HCT116 (cell line): ENCODE measurements around the gene TMEM53. TPM values are rescaled to one million over a fixed set of nuclear protein-coding genes. Genes with fewer than 3 reads are reported as not detected.

Source experiments
- ATAC-seq: fragments of 200-7000 bp; cut with Tn5 transposase; 2 replicates; pipeline ENCODE4 v1.9.1; 2020; ENCODE audit warnings: mild to moderate bottlenecking, moderate library complexity
- BruUV-seq: library from RNA; stranded (reverse); fragments of 400-500 nt; replicated peaks from 2 replicates; lab custom pipeline; 2021; lab: Mats Ljungman, UMichigan
- CTCF ChIA-PET: fragments of 300-600 bp; sonication (Branson Sonifier 250); formaldehyde crosslinking; loops from one replicate; lab custom pipeline; 2021; ENCODE audit warnings: antibody characterized with exemption; lab: Charles Lee
- POLR2A ChIA-PET: fragments of 300-600, 350-600 bp; sonication (Branson Sonifier 250); formaldehyde crosslinking; loops from one replicate; lab custom pipeline; 2021; ENCODE audit warnings: antibody characterized with exemption; lab: Charles Lee
- RAD21 ChIA-PET, 2 experiments: fragments of 300-600 bp; sonication (Branson Sonifier 250); formaldehyde crosslinking; loops; one replicate each; lab custom pipeline; 2023; ENCODE audit warnings: low total read pairs in 2 of 2; ENCODE audit not compliant: uncharacterized antibody in 2 of 2, unreplicated experiment in 2 of 2, low non-redundant PET in 1 of 2; lab: Charles Lee
- DNase-seq: peaks from one replicate; pipeline ENCODE4 v3.0.0-alpha.2; 2010; ENCODE audit warnings: low read depth, low spot score
- H2AFZ ChIP-seq: fragments of 200-600 bp; shearing (Covaris generic), sonication (generic); 2 replicates; pipeline ENCODE4 v1.6.1; 2017; ENCODE audit warnings: low read depth, mixed run types, mixed read lengths, antibody characterized with exemption, low read length; ENCODE audit not compliant: poor library complexity, severe bottlenecking
- H3K27ac ChIP-seq: 2 replicates; pipeline ENCODE4 v1.5.1; 2012; ENCODE audit warnings: low read depth, low read length
- H3K27me3 ChIP-seq: fragments of 200-600 bp; sonication (generic); 2 replicates; pipeline ENCODE4 v1.6.1; 2016; ENCODE audit warnings: mixed run types, low read length, mixed read lengths; ENCODE audit not compliant: insufficient read depth
- H3K36me3 ChIP-seq, 2 experiments: fragments of 200-500 bp in 1 of 2; fragments of 200-600 bp in 1 of 2; sonication (Bioruptor generic) in 1 of 2; sonication (generic) in 1 of 2; 2 replicates each; pipeline versions ENCODE4 v1.5.1 to v1.6.1; 2014 to 2016; ENCODE audit warnings: low read length in 2 of 2, inconsistent platforms in 1 of 2, mixed read lengths in 1 of 2, mixed run types in 1 of 2; ENCODE audit not compliant: insufficient read depth in 2 of 2, control insufficient read depth in 1 of 2
- H3K4me1 ChIP-seq, 2 experiments: fragments of 200-600 bp in 1 of 2; sonication (generic) in 1 of 2; 2 replicates each; pipeline versions ENCODE4 v1.5.1 to v1.6.1; 2012 to 2017; ENCODE audit warnings: low read length in 2 of 2, inconsistent platforms in 1 of 2, mild to moderate bottlenecking in 1 of 2, mixed read lengths in 1 of 2, mixed run types in 1 of 2, moderate library complexity in 1 of 2; ENCODE audit not compliant: insufficient read depth in 2 of 2, control insufficient read depth in 1 of 2
- H3K4me2 ChIP-seq: fragments of 200-600 bp; sonication (generic); 2 replicates; pipeline ENCODE4 v1.6.1; 2017; ENCODE audit warnings: mixed run types, low read length, mixed read lengths
- H3K4me3 ChIP-seq, 2 experiments: fragments of 200-600 bp in 1 of 2; sonication (generic) in 1 of 2; replicated peaks in 1 of 2; 2 replicates each; pipeline ENCODE4 v1.5.1; 2011 to 2016; ENCODE audit warnings: low read length in 2 of 2, control low read depth in 1 of 2, low read depth in 1 of 2, mild to moderate bottlenecking in 1 of 2, mixed read lengths in 1 of 2, mixed run types in 1 of 2
- H3K79me2 ChIP-seq: fragments of 200-600 bp; sonication (generic); 2 replicates; pipeline ENCODE4 v1.6.1; 2017; ENCODE audit warnings: mild to moderate bottlenecking, mixed run types, low read length, moderate library complexity, mixed read lengths; ENCODE audit not compliant: insufficient read depth
- H3K9ac ChIP-seq: fragments of 200-600 bp; sonication (generic); 2 replicates; pipeline ENCODE4 v1.6.1; 2016; ENCODE audit warnings: low read length, mixed read lengths
- H3K9me2 ChIP-seq: fragments of 200-600 bp; sonication (generic), shearing (Covaris generic); 2 replicates; pipeline ENCODE4 v1.6.1; 2017; ENCODE audit warnings: mixed run types, mild to moderate bottlenecking, moderate library complexity; ENCODE audit not compliant: insufficient read depth
- H3K9me3 ChIP-seq, 2 experiments: fragments of 200-500 bp in 1 of 2; fragments of 200-600 bp in 1 of 2; sonication (Bioruptor generic) in 1 of 2; sonication (generic) in 1 of 2; 2 replicates each; pipeline ENCODE4 v1.6.1; 2014 to 2017; ENCODE audit warnings: low read length in 2 of 2, mixed read lengths in 2 of 2, inconsistent platforms in 1 of 2, low read depth in 1 of 2, mild to moderate bottlenecking in 1 of 2, mixed run types in 1 of 2, moderate library complexity in 1 of 2; ENCODE audit not compliant: control insufficient read depth in 1 of 2, insufficient read depth in 1 of 2
- H4K20me1 ChIP-seq: fragments of 200-600 bp; sonication (generic), shearing (Covaris generic); 2 replicates; pipeline ENCODE4 v1.6.1; 2017; ENCODE audit warnings: mixed run types, mild to moderate bottlenecking, moderate library complexity; ENCODE audit not compliant: insufficient read depth
- ATF3 ChIP-seq: IDR thresholded peaks from 2 replicates; pipeline ENCODE4 v1.6.1; 2012
- ELF1 ChIP-seq: IDR thresholded peaks from 2 replicates; pipeline ENCODE4 v1.6.1; 2012; ENCODE audit warnings: low read depth, borderline replicate concordance
- EZH2phosphoT487 ChIP-seq: fragments of 200-600 bp; IDR thresholded peaks from 2 replicates; pipeline ENCODE4 v1.6.1; 2018; ENCODE audit warnings: antibody characterized with exemption, borderline replicate concordance
- FOSL1 ChIP-seq: IDR thresholded peaks from 2 replicates; pipeline ENCODE4 v1.6.1; 2012; ENCODE audit warnings: low read depth
- JUND ChIP-seq: IDR thresholded peaks from 2 replicates; pipeline ENCODE4 v1.6.1; 2012
- POLR2A ChIP-seq: IDR thresholded peaks from 2 replicates; pipeline ENCODE4 v1.7.0; 2011; ENCODE audit warnings: borderline replicate concordance; ENCODE audit not compliant: insufficient read depth, insufficient read length; ENCODE audit errors: extremely low read depth
- POLR2AphosphoS5 ChIP-seq: IDR thresholded peaks from 2 replicates; pipeline ENCODE4 v1.6.1; 2011; ENCODE audit warnings: mild to moderate bottlenecking, low read depth, low read length, moderate library complexity
- SP1 ChIP-seq: IDR thresholded peaks from 2 replicates; pipeline ENCODE4 v1.6.1; 2012; ENCODE audit warnings: low read depth
- SRF ChIP-seq: IDR thresholded peaks from 2 replicates; pipeline ENCODE4 v1.6.1; 2012; ENCODE audit warnings: low read depth
- TCF7L2 ChIP-seq: IDR thresholded peaks from 2 replicates; pipeline ENCODE4 v1.7.0; 2011; ENCODE audit warnings: borderline replicate concordance, inconsistent platforms; ENCODE audit not compliant: insufficient read depth, insufficient read length; ENCODE audit errors: extremely low read depth
- YY1 ChIP-seq: IDR thresholded peaks from 2 replicates; pipeline ENCODE4 v1.6.1; 2011; ENCODE audit warnings: low read length, low read depth, moderate library complexity, mild to moderate bottlenecking; ENCODE audit not compliant: insufficient replicate concordance; ENCODE audit errors: extremely low read depth
- ZFX ChIP-seq: fragments of 450-650 bp; IDR thresholded peaks from 2 replicates; pipeline ENCODE4 v1.6.1; 2017
- ZNF274 ChIP-seq: fragments of 200-500 bp; sonication (Bioruptor generic); IDR thresholded peaks from 2 replicates; pipeline ENCODE4 v1.6.1; 2014; ENCODE audit warnings: mild to moderate bottlenecking, low read depth, low read length, inconsistent platforms
- intact Hi-C: fragments of 100-400 bp; cut with micrococcal nuclease; formaldehyde crosslinking; loops from 2 replicates; pipeline ENCODE4 v1.10.0; 2022
- total RNA-seq: library from RNA; stranded (reverse); gene quantifications from one replicate; pipeline ENCODE4 v1.2.1, GENCODE V29; 2021; ENCODE audit not compliant: unreplicated experiment

TMEM53 gene
- total RNA-seq, 1 experiment from 2014 or later, result 10.8 TPM

DNA sequence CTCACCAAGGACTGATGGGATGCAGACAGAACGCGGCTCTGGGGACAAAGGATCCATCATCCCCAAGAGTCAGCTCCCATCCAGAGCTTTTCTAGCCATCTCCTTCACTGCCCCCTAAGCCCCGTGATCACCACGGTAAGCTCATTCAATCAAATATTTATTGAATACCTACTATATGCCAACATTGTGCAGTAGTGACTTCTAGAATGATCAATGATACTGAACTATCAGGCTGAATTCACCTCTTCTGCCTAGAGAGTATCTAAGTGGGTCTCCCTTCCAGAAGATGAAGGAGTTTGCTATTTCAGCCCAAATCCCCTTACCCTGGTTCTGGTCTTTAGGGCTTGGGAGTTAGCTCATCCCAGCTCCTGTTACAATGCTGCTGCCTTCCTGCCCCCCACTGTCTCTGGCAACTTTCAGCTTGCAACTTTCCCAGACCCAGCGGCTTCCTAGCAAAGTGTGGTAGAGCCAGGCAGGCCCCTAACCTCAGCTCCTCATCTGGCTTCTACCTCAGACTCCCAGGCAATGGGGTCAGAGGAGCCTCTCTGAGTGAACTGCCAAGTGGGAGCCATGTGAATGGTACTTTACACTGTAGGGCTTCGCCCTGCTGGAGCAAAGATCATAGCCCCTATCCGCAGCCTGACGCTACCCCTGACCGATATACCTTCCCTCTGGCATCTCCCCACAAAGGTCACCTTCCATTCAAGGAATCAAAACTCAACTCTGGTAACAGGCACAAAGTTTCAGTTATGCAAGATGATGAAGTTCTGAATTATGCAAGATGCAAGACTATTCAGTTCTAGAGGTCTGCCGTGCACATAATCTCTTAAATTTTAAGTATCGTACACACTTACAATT is 20.9 kb downstream of the TMEM53 start:
- H3K4me1 ChIP-seq, result no peaks in the 10 kb centered on the region
- no TSS peak for BruUV-seq

More for the DNA sequence above, 20.9 kb downstream of the TMEM53 start:
- Histone ChIP-seq H3K27ac (no peak overlapping the region), H3K4me2 (no peak overlapping the region), H3K4me3 (no peak overlapping the region), H3K36me3 (peaks cover 18% of the 10 kb centered on the region in 2 experiments; a peak in 3 of 4 replicates), H3K79me2 (no peaks in the 10 kb centered on the region), H4K20me1 (no peaks in the 10 kb centered on the region), H3K9me3 (no peaks in the 10 kb centered on the region), H2AFZ (no peak overlapping the region), H3K9ac (no peak overlapping the region), H3K27me3 (no peaks in the 10 kb centered on the region), H3K9me2 (no peaks in the 10 kb centered on the region)
- POLR2A ChIA-PET, result interaction anchor here (1.1 to 1.6 kb wide), 3 partner anchors 22 to 275 kb away, joined by 3 to 6 read pairs (median 3); no protein-coding TSS in a partner anchor
- CTCF ChIA-PET, result interaction anchor here (0.7 to 2.4 kb wide), 22 partner anchors 10 to 561 kb away, joined by 3 to 18 read pairs (median 4); partner anchors contain the start of genes ARMH1 and TMEM53
- TF ChIP-seq ZFX, result no peak
- no peak for TF ChIP-seq SRF
- TF ChIP-seq SP1, result no peak
- TF ChIP-seq YY1, result no peak
- TF ChIP-seq POLR2AphosphoS5, result no peak
- TF ChIP-seq ATF3, result no peak
- no peak for TF ChIP-seq POLR2A
- no peak for TF ChIP-seq EZH2phosphoT487
- no peak for TF ChIP-seq TCF7L2
- no peak for TF ChIP-seq JUND
- TF ChIP-seq ELF1, result no peak
- TF ChIP-seq FOSL1, result no peak
- no peak for TF ChIP-seq ZNF274
- no peak for ATAC-seq
- RAD21 ChIA-PET, result interaction anchor here (0.7 to 2.0 kb wide), 3 partner anchors 26 to 275 kb away, joined by 3 to 7 read pairs (median 3); no protein-coding TSS in a partner anchor
- intact Hi-C loops, result loop anchor here (1.0 to 10.0 kb wide), 3 partner anchors 45 to 549 kb away; no protein-coding TSS in a partner anchor
- no peak for DNase-seq
